K562 (cell line): ENCODE measurements around the gene TTLL10. TPM values are rescaled to one million over a fixed set of nuclear protein-coding genes. Genes with fewer than 3 reads are reported as not detected.

ENCODE experiments used
- ETV6 ChIP-seq, 3 experiments: fragments of 150-350 bp in 1 of 3; sonication (generic) in 1 of 3; formaldehyde crosslinking in 1 of 3; IDR thresholded peaks; 2 replicates each; pipeline versions ENCODE4 v1.6.1 to v1.8.0; 2014 to 2022; ENCODE audit warnings: borderline replicate concordance in 2 of 3, low read depth in 2 of 3, antibody characterized with exemption in 1 of 3, low read length in 1 of 3, mild to moderate bottlenecking in 1 of 3, missing genetic modification reagents in 1 of 3
- HNRNPL ChIP-seq: fragments of 200-400 bp; formaldehyde crosslinking; IDR thresholded peaks from 2 replicates; pipeline ENCODE4 v1.6.1; 2017; ENCODE audit warnings: low read depth, mild to moderate bottlenecking, low read length
- JUN ChIP-seq, 2 experiments: sonication (generic) in 1 of 2; formaldehyde crosslinking in 1 of 2; IDR thresholded peaks; 2 replicates each; pipeline versions ENCODE4 v1.6.1 to v1.8.0; 2012 to 2022; ENCODE audit warnings: borderline replicate concordance in 2 of 2, mild to moderate bottlenecking in 2 of 2, improper control_type of control experiment in 1 of 2, low read depth in 1 of 2, low read length in 1 of 2, missing genetic modification reagents in 1 of 2
- MECOM ChIP-seq: fragments of 250-450 bp; sonication (Bioruptor Pico); IDR thresholded peaks from 2 replicates; pipeline ENCODE4 v1.8.0; 2022; ENCODE audit warnings: inconsistent platforms
- NFYB ChIP-seq: IDR thresholded peaks from 2 replicates; pipeline ENCODE4 v1.6.1; 2011; ENCODE audit warnings: mild to moderate bottlenecking, moderate library complexity; ENCODE audit not compliant: insufficient read length; ENCODE audit errors: extremely low read depth
- NR2C1 ChIP-seq, 2 experiments: fragments of 450-650 bp; IDR thresholded peaks; 2 replicates each; pipeline ENCODE4 v1.6.1; 2017; ENCODE audit warnings: mild to moderate bottlenecking in 2 of 2, antibody characterized with exemption in 1 of 2, inconsistent platforms in 1 of 2, missing compliant biosample characterization in 1 of 2, missing genetic modification characterization in 1 of 2
- PTBP1 ChIP-seq: fragments of 200-400 bp; formaldehyde crosslinking; IDR thresholded peaks from 2 replicates; pipeline ENCODE4 v1.6.1; 2017; ENCODE audit warnings: low read depth, low read length
- RHOXF2B ChIP-seq: fragments of 250-450 bp; sonication (Bioruptor Pico); conservative IDR thresholded peaks from 2 replicates; pipeline ENCODE4 v1.5.1; 2021
- ZNF197 ChIP-seq: fragments of 200-800 bp; sonication (Bioruptor generic); IDR thresholded peaks from 2 replicates; pipeline ENCODE4 v1.6.1; 2016; ENCODE audit warnings: low read depth, missing genetic modification characterization, missing compliant biosample characterization
- ZNF644 ChIP-seq: fragments of 200-800 bp; sonication (Bioruptor generic); IDR thresholded peaks from 2 replicates; pipeline ENCODE4 v1.6.1; 2016; ENCODE audit warnings: low read depth, missing genetic modification characterization, missing compliant biosample characterization
- ZNF717 ChIP-seq: fragments of 250-450 bp; sonication (Bioruptor Pico); IDR thresholded peaks from 2 replicates; pipeline ENCODE4 v1.5.0; 2021
- polyA plus RNA-seq, 8 experiments: library from polyadenylated mRNA; depleted of rRNA in 4 of 8; stranded (reverse) in 5 of 8; unstranded in 3 of 8; fragments of >200 nt; fragmentation: Nextera tagmentation in 2 of 8; fragmentation: Illumina TruSeq in 1 of 8; extraction: Ambion mirVana in 2 of 8; extraction: Trizol in 1 of 8; gene quantifications; 2 replicates each; pipeline versions ENCODE4 v1.2.1 to v1.2.3, GENCODE V29; 2011 to 2014; ENCODE audit warnings: inconsistent platforms in 1 of 8, missing spikeins in 1 of 8
- total RNA-seq, 7 experiments: library from RNA; depleted of rRNA in 6 of 7; stranded (reverse); fragments of >200 nt in 6 of 7; fragmentation: Illumina TruSeq in 2 of 7; extraction: Trizol in 2 of 7; gene quantifications; 2 replicates each; pipeline versions ENCODE4 v1.2.1 to v1.2.3, GENCODE V29; 2011 to 2021; ENCODE audit warnings: low replicate concordance in 1 of 7
- TF ChIP-seq, protein P1 (sequence below): sonication (generic); formaldehyde crosslinking; IDR thresholded peaks from 2 replicates; pipeline ENCODE4 v1.8.0; 2023; ENCODE audit warnings: missing genetic modification reagents, mild to moderate bottlenecking, borderline replicate concordance
- TF ChIP-seq, protein P2 (sequence below): sonication (generic); formaldehyde crosslinking; IDR thresholded peaks from 2 replicates; pipeline ENCODE4 v1.8.0; 2022; ENCODE audit warnings: mild to moderate bottlenecking, low read depth, missing genetic modification reagents
- TF ChIP-seq, protein P3 (sequence below), 3 experiments: fragments of 200-800 bp in 1 of 3; fragments of 250-450 bp in 1 of 3; fragments of 450-650 bp in 1 of 3; sonication (Bioruptor Pico) in 1 of 3; sonication (Bioruptor generic) in 1 of 3; formaldehyde crosslinking in 1 of 3; IDR thresholded peaks; 2 replicates each; pipeline versions ENCODE4 v1.6.1 to v1.8.0; 2016 to 2022; ENCODE audit warnings: mild to moderate bottlenecking in 2 of 3, missing genetic modification characterization in 2 of 3, missing compliant biosample characterization in 1 of 3, moderate library complexity in 1 of 3

TTLL10 gene
- total and polyA plus RNA-seq, 9 of the 15 experiments (the other 6 are each of a cell fraction or from before 2014, with no cell fraction given), result not detected

DNA sequence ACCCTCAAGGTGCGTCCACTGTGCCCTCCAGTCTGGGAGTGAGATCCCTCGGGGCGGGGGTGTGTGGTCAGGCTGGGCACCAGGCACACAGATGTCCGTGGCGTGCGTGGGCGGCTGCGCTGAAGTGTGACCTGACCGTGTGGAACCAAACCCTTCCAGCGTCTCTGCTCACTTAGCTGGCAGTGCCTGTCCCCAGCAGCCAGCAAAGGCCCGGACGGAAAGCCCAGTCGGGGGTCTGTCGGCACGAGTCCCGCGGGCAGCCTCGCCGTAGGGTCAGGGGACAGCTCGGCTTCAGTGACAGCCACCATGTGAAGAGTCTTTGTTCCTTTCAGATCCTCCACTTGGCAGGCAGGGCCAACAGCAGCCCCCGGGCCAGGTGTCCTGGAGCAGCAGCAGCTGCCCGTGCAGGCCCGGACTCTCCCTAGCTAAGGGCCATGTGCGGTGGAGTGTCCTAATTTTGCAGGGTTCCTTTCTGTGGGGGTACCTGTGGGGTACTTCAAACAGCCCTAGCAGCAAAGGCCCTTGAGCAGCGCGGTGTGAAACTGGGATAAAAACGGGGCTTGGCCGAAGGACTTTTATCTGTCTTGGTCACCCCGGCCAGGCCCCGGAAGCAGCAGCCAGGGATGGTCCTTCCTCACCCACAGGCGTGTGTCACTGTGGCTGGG is 11.6 kb downstream of the TTLL10 start (continued):
- TF ChIP-seq, protein P1, sequence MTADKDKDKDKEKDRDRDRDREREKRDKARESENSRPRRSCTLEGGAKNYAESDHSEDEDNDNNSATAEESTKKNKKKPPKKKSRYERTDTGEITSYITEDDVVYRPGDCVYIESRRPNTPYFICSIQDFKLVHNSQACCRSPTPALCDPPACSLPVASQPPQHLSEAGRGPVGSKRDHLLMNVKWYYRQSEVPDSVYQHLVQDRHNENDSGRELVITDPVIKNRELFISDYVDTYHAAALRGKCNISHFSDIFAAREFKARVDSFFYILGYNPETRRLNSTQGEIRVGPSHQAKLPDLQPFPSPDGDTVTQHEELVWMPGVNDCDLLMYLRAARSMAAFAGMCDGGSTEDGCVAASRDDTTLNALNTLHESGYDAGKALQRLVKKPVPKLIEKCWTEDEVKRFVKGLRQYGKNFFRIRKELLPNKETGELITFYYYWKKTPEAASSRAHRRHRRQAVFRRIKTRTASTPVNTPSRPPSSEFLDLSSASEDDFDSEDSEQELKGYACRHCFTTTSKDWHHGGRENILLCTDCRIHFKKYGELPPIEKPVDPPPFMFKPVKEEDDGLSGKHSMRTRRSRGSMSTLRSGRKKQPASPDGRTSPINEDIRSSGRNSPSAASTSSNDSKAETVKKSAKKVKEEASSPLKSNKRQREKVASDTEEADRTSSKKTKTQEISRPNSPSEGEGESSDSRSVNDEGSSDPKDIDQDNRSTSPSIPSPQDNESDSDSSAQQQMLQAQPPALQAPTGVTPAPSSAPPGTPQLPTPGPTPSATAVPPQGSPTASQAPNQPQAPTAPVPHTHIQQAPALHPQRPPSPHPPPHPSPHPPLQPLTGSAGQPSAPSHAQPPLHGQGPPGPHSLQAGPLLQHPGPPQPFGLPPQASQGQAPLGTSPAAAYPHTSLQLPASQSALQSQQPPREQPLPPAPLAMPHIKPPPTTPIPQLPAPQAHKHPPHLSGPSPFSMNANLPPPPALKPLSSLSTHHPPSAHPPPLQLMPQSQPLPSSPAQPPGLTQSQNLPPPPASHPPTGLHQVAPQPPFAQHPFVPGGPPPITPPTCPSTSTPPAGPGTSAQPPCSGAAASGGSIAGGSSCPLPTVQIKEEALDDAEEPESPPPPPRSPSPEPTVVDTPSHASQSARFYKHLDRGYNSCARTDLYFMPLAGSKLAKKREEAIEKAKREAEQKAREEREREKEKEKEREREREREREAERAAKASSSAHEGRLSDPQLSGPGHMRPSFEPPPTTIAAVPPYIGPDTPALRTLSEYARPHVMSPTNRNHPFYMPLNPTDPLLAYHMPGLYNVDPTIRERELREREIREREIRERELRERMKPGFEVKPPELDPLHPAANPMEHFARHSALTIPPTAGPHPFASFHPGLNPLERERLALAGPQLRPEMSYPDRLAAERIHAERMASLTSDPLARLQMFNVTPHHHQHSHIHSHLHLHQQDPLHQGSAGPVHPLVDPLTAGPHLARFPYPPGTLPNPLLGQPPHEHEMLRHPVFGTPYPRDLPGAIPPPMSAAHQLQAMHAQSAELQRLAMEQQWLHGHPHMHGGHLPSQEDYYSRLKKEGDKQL, result no peak
- TF ChIP-seq PTBP1, result no peak
- no peak for TF ChIP-seq RHOXF2B
- TF ChIP-seq ZNF717 (CRISPR knock-in tag), result no peak
- TF ChIP-seq ZNF644 (tag), result no peak
- TF ChIP-seq, protein P2, sequence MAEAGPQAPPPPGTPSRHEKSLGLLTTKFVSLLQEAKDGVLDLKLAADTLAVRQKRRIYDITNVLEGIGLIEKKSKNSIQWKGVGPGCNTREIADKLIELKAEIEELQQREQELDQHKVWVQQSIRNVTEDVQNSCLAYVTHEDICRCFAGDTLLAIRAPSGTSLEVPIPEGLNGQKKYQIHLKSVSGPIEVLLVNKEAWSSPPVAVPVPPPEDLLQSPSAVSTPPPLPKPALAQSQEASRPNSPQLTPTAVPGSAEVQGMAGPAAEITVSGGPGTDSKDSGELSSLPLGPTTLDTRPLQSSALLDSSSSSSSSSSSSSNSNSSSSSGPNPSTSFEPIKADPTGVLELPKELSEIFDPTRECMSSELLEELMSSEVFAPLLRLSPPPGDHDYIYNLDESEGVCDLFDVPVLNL (CRISPR knock-in tag), result no peak
- no peak for TF ChIP-seq NFYB
- no peak for TF ChIP-seq ETV6 (IDR thresholded peaks at IDR 0.05; ENCODE audit: borderline replicate concordance in 1 of 2, low read depth in 2 of 2, low read length in 1 of 2)
- no peak for TF ChIP-seq ETV6 (CRISPR knock-in tag; IDR thresholded peaks at IDR 0.05; ENCODE audit: borderline replicate concordance)
- TF ChIP-seq MECOM (CRISPR knock-in tag), result no peak
- no peak for TF ChIP-seq HNRNPL
- no peak for TF ChIP-seq NR2C1 (IDR thresholded peaks at IDR 0.05)
- TF ChIP-seq NR2C1 (tag; IDR thresholded peaks at IDR 0.05), result no peak; the same call in 1 of the 2 replicates
- no peak for TF ChIP-seq JUN (IDR thresholded peaks at IDR 0.05; ENCODE audit: borderline replicate concordance, low read depth, low read length)
- no peak for TF ChIP-seq JUN (CRISPR knock-in tag; IDR thresholded peaks at IDR 0.05; ENCODE audit: borderline replicate concordance)
- TF ChIP-seq, protein P3, sequence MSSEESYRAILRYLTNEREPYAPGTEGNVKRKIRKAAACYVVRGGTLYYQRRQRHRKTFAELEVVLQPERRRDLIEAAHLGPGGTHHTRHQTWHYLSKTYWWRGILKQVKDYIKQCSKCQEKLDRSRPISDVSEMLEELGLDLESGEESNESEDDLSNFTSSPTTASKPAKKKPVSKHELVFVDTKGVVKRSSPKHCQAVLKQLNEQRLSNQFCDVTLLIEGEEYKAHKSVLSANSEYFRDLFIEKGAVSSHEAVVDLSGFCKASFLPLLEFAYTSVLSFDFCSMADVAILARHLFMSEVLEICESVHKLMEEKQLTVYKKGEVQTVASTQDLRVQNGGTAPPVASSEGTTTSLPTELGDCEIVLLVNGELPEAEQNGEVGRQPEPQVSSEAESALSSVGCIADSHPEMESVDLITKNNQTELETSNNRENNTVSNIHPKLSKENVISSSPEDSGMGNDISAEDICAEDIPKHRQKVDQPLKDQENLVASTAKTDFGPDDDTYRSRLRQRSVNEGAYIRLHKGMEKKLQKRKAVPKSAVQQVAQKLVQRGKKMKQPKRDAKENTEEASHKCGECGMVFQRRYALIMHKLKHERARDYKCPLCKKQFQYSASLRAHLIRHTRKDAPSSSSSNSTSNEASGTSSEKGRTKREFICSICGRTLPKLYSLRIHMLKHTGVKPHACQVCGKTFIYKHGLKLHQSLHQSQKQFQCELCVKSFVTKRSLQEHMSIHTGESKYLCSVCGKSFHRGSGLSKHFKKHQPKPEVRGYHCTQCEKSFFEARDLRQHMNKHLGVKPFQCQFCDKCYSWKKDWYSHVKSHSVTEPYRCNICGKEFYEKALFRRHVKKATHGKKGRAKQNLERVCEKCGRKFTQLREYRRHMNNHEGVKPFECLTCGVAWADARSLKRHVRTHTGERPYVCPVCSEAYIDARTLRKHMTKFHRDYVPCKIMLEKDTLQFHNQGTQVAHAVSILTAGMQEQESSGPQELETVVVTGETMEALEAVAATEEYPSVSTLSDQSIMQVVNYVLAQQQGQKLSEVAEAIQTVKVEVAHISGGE (CRISPR knock-in tag; IDR thresholded peaks at IDR 0.05), result peak in 1 of 3 experiments; percentile 62; a peak in 1 of 6 replicates
- TF ChIP-seq ZNF197 (CRISPR knock-in tag), result no peak
